ENCODE results near the gene TRIP4. TPM values are rescaled to one million over a fixed set of nuclear protein-coding genes. Genes with fewer than 3 reads are reported as not detected.
"Not testable (repeated sequence)": the region's sequence is repeated elsewhere in the genome, so short reads cannot be mapped to it uniquely, and the experiment has no call there.

The TRIP4 gene
- total RNA-seq, 1 experiment from 2014 or later: 21.7 TPM

DNA sequence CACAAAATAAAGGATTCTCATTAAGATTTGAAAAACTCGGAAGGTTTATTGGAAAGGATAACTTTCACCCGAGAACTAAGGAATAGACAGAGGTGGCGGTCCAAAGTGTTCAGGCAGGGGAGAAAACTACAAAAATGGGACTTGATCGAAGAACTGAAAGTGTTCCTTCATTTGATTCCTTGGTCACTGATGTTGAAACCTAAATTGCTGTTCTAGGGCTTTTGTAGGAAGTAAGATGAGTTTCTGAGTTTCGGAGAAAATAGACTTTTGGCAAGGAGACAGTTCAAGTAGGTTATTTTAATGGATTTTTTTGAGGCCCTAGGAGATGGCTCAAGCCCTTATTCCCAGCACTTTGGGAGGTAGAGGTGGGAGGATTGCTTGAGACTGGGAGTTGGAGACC lies 1.4 kb downstream of the TRIP4 start:
- no peak overlapping the region for H4K91ac ChIP-seq (ENCODE audit: insufficient read length, low read depth, low read length)
- H3K27ac ChIP-seq (ENCODE audit: insufficient read length, low read depth, low read length): no peak overlapping the region
- H2BK12ac ChIP-seq (ENCODE audit: insufficient read length, low read depth, low read length): no peak overlapping the region
- Mint-ChIP-seq H3K36me3 (ENCODE audit: insufficient read depth in 1 of 3, low read depth in 3 of 3) (peaks cover 3 to 7% (median 5%) of the 10 kb centered on the region in 3 experiments; a peak in 6 of 7 replicates), H3K4me1 (peaks cover 0 to 8% of the 10 kb centered on the region in 2 experiments; a peak in 2 of 4 replicates), H3K9me3 (no peaks in the 10 kb centered on the region; a peak in 1 of 5 replicates), H3K27me3 (ENCODE audit: low read depth) (no peaks in the 10 kb centered on the region), H3K4me3 (peak overlapping the region; percentile 93 to 99; a peak in 3 of 5 replicates), H3K27ac (no peak overlapping the region)
- H2AK5ac ChIP-seq (ENCODE audit: insufficient read length, low read length): no peak overlapping the region
- H4K20me1 ChIP-seq (ENCODE audit: control insufficient read depth, insufficient read depth, insufficient read length): no peaks in the 10 kb centered on the region
- H4K5ac ChIP-seq (ENCODE audit: insufficient read length, low read depth, low read length): no peak overlapping the region
- no peak overlapping the region for H2BK5ac ChIP-seq (ENCODE audit: insufficient read length, low read length)
- TF ChIP-seq, protein P1, sequence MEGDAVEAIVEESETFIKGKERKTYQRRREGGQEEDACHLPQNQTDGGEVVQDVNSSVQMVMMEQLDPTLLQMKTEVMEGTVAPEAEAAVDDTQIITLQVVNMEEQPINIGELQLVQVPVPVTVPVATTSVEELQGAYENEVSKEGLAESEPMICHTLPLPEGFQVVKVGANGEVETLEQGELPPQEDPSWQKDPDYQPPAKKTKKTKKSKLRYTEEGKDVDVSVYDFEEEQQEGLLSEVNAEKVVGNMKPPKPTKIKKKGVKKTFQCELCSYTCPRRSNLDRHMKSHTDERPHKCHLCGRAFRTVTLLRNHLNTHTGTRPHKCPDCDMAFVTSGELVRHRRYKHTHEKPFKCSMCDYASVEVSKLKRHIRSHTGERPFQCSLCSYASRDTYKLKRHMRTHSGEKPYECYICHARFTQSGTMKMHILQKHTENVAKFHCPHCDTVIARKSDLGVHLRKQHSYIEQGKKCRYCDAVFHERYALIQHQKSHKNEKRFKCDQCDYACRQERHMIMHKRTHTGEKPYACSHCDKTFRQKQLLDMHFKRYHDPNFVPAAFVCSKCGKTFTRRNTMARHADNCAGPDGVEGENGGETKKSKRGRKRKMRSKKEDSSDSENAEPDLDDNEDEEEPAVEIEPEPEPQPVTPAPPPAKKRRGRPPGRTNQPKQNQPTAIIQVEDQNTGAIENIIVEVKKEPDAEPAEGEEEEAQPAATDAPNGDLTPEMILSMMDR (conservative IDR thresholded peaks at IDR 0.05): no peak
- no CpG with 5 or more reads among the region's 5 CpGs for WGBS (ENCODE audit: extremely low coverage, insufficient read length, low lambda C conversion rate)
- no peak for DNase-seq
- no peaks in the 10 kb centered on the region for H3K27me3 ChIP-seq (ENCODE audit: insufficient read depth, low read length)
- H3K23ac ChIP-seq (ENCODE audit: insufficient read length, low read depth, low read length): no peak overlapping the region
- no peak overlapping the region for H2AFZ ChIP-seq (ENCODE audit: low read length)
- H3K79me2 ChIP-seq (ENCODE audit: insufficient read depth, low read length): no peaks in the 10 kb centered on the region
- H3K14ac ChIP-seq (ENCODE audit: insufficient read depth, low read length): no peak overlapping the region
- no peaks in the 10 kb centered on the region for H3K4me1 ChIP-seq (ENCODE audit: insufficient read depth, low read length)
- no peak overlapping the region for H2BK20ac ChIP-seq (ENCODE audit: low read depth, low read length, poor library complexity, severe bottlenecking)
- H3K79me1 ChIP-seq (ENCODE audit: insufficient read depth, low read depth, low read length, poor library complexity, severe bottlenecking): no peaks in the 10 kb centered on the region
- H3K9me3 ChIP-seq (ENCODE audit: control insufficient read depth, low read depth, low read length): no peaks in the 10 kb centered on the region
- H4K8ac ChIP-seq (replicated peaks; ENCODE audit: insufficient read length, low read depth, low read length): no peak overlapping the region
- H3K4ac ChIP-seq (ENCODE audit: low read depth, low read length): no peak overlapping the region
- H2BK15ac ChIP-seq (ENCODE audit: low read depth, low read length): no peak overlapping the region
- H3K18ac ChIP-seq (ENCODE audit: insufficient read length, low read depth, low read length): no peak overlapping the region
- no peak overlapping the region for H3K9ac ChIP-seq (ENCODE audit: extremely low read depth, insufficient read length, low read length)
- no peak overlapping the region for H3K56ac ChIP-seq (ENCODE audit: insufficient read length, low read depth, low read length)
- no peak overlapping the region for H3K4me2 ChIP-seq (ENCODE audit: insufficient read depth, insufficient read length, low read length)
- no peak overlapping the region for H3T11ph ChIP-seq (ENCODE audit: low read length)
- no peak overlapping the region for H2BK120ac ChIP-seq (ENCODE audit: low read depth, low read length, poor library complexity, severe bottlenecking)
- H3K23me2 ChIP-seq (ENCODE audit: insufficient read length, low read depth, low read length, poor library complexity, severe bottlenecking): no peaks in the 10 kb centered on the region

DNA sequence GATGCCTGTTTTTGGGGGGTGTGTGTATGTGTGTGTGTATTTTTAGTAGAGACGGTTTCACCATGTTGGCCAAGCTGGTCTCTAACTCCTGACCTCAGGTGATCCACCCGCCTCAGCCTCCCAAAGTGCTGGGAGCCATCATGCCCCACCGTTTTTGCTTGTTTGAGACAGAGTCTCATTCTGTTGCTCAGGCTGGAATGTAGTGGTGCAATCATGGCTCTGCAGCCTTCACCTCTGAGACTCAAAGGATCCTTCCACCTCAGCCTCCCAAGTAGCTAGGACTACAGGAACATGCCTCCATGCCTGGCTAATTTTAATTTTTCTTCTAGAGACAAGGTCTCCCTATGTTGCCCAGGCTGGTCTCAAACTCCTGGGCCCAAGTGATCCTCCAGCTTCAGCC lies 4.8 kb downstream of the TRIP4 start:
- H3K79me1 ChIP-seq (ENCODE audit: insufficient read depth, low read depth, low read length, poor library complexity, severe bottlenecking); H3K4me1 ChIP-seq (ENCODE audit: insufficient read depth, low read length); H4K8ac ChIP-seq (replicated peaks; ENCODE audit: insufficient read length, low read depth, low read length); H3K4me1 Mint-ChIP-seq; H3K23ac ChIP-seq (ENCODE audit: insufficient read length, low read depth, low read length); H3K14ac ChIP-seq (ENCODE audit: insufficient read depth, low read length); H4K5ac ChIP-seq (ENCODE audit: insufficient read length, low read depth, low read length); H3K4ac ChIP-seq (ENCODE audit: low read depth, low read length); H3K27ac ChIP-seq (ENCODE audit: insufficient read length, low read depth, low read length); DNase-seq; H2BK5ac ChIP-seq (ENCODE audit: insufficient read length, low read length); H3T11ph ChIP-seq (ENCODE audit: low read length); H3K27me3 ChIP-seq (ENCODE audit: insufficient read depth, low read length); H4K20me1 ChIP-seq (ENCODE audit: control insufficient read depth, insufficient read depth, insufficient read length); H3K4me3 Mint-ChIP-seq; H3K27me3 Mint-ChIP-seq (ENCODE audit: low read depth); H2BK120ac ChIP-seq (ENCODE audit: low read depth, low read length, poor library complexity, severe bottlenecking); H3K23me2 ChIP-seq (ENCODE audit: insufficient read length, low read depth, low read length, poor library complexity, severe bottlenecking); H2BK15ac ChIP-seq (ENCODE audit: low read depth, low read length); H3K9ac ChIP-seq (ENCODE audit: extremely low read depth, insufficient read length, low read length); H2BK20ac ChIP-seq (ENCODE audit: low read depth, low read length, poor library complexity, severe bottlenecking); H2BK12ac ChIP-seq (ENCODE audit: insufficient read length, low read depth, low read length); H3K9me3 Mint-ChIP-seq; H3K9me3 ChIP-seq (ENCODE audit: control insufficient read depth, low read depth, low read length); H3K79me2 ChIP-seq (ENCODE audit: insufficient read depth, low read length); H3K4me2 ChIP-seq (ENCODE audit: insufficient read depth, insufficient read length, low read length); H2AK5ac ChIP-seq (ENCODE audit: insufficient read length, low read length); H4K91ac ChIP-seq (ENCODE audit: insufficient read length, low read depth, low read length); H2AFZ ChIP-seq (ENCODE audit: low read length); H3K56ac ChIP-seq (ENCODE audit: insufficient read length, low read depth, low read length); H3K18ac ChIP-seq (ENCODE audit: insufficient read length, low read depth, low read length): not testable (repeated sequence)
- peak overlapping the region in 1 of 3 experiments; percentile 76; a peak in 1 of 7 replicates for H3K27ac Mint-ChIP-seq
- peaks cover 12 to 32% (median 27%) of the 10 kb centered on the region in 3 experiments for H3K36me3 Mint-ChIP-seq (ENCODE audit: insufficient read depth in 1 of 3, low read depth in 3 of 3)
- WGBS (ENCODE audit: extremely low coverage, insufficient read length, low lambda C conversion rate): no CpG with 5 or more reads among the region's 3 CpGs
